Mesothelial cell of epicardium (in vitro differentiated cells): ENCODE data around the gene NFS1. TPM values are rescaled to one million over a fixed set of nuclear protein-coding genes. Genes with fewer than 3 reads are reported as not detected.
"Not testable (repeated sequence)": the region's sequence is repeated elsewhere in the genome, so short reads cannot be mapped to it uniquely, and the experiment has no call there.

Source experiments
- DNase-seq, 2 experiments: peaks; one replicate each; pipeline ENCODE4 v3.0.0; 2021; ENCODE audit warnings: low spot score in 2 of 2; ENCODE audit not compliant: unreplicated experiment in 2 of 2
- H3K27ac Mint-ChIP-seq: 2 replicates; pipeline ENCODE4 v1.8.0; 2021; ENCODE audit warnings: mixed read lengths
- H3K27me3 Mint-ChIP-seq: 2 replicates; pipeline ENCODE4 v1.8.0; 2021; ENCODE audit warnings: low read depth, mixed read lengths
- H3K36me3 Mint-ChIP-seq: 2 replicates; pipeline ENCODE4 v1.8.0; 2021; ENCODE audit warnings: mixed read lengths
- H3K4me1 Mint-ChIP-seq: 2 replicates; pipeline ENCODE4 v1.8.0; 2021; ENCODE audit warnings: mixed read lengths
- H3K4me3 Mint-ChIP-seq: 2 replicates; pipeline ENCODE4 v1.8.0; 2021; ENCODE audit warnings: mild to moderate bottlenecking, moderate library complexity, mixed read lengths
- H3K9me3 Mint-ChIP-seq: 2 replicates; pipeline ENCODE4 v1.8.0; 2021; ENCODE audit warnings: mixed read lengths
- total RNA-seq: library from RNA; stranded (reverse); gene quantifications from 3 replicates; pipeline ENCODE4 v1.2.1, GENCODE V29; 2021
- TF ChIP-seq, protein P1 (sequence below): fragments of 200-600 bp; sonication (generic); IDR thresholded peaks from one replicate; pipeline ENCODE4 v1.5.0; 2021; ENCODE audit warnings: antibody characterized with exemption; ENCODE audit not compliant: unreplicated experiment

Gene NFS1
- total RNA-seq, 1 donor from 2014 or later: 18.9 TPM

DNA sequence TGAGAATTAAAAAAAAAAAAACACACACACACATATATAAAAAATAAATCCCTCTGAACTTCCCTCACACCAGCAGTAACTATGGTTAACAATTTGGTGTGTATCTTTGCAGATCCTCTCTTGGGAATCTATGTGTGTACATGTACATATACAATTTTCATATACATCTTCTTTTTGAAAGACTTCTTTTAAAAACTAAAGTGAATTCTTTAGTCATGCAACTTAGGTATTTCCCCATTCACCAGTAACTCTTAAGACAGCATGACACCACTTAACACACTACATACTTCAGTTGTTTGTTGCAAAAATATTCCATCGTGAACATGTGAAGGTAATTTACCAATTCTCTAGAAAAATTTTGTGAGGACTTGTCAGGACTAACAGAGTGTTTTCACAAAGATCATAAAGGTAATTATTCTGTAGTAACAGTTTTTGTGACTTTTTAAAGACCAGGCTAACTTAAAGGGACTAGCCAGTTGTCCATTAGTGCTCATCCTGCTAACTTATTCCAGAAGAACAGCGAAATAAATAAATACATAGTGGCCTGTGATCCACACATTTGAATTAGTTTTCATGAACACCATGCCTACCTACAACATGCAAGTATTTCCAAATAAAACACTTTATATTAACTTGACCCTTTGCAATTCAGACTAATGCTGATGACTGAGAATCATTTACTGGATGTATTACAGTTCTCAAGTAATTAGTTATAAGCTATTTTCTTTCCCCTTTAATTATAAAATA, 30.9 kb upstream of the NFS1 start:
- H3K27me3 Mint-ChIP-seq: no peaks in the 10 kb centered on the region
- no peak for DNase-seq
- TF ChIP-seq, protein P1, sequence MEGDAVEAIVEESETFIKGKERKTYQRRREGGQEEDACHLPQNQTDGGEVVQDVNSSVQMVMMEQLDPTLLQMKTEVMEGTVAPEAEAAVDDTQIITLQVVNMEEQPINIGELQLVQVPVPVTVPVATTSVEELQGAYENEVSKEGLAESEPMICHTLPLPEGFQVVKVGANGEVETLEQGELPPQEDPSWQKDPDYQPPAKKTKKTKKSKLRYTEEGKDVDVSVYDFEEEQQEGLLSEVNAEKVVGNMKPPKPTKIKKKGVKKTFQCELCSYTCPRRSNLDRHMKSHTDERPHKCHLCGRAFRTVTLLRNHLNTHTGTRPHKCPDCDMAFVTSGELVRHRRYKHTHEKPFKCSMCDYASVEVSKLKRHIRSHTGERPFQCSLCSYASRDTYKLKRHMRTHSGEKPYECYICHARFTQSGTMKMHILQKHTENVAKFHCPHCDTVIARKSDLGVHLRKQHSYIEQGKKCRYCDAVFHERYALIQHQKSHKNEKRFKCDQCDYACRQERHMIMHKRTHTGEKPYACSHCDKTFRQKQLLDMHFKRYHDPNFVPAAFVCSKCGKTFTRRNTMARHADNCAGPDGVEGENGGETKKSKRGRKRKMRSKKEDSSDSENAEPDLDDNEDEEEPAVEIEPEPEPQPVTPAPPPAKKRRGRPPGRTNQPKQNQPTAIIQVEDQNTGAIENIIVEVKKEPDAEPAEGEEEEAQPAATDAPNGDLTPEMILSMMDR: no peak
- H3K4me1 Mint-ChIP-seq: peaks cover 14% of the 10 kb centered on the region
- no peaks in the 10 kb centered on the region for H3K9me3 Mint-ChIP-seq
- H3K27ac Mint-ChIP-seq: peak overlapping the region; percentile 56
- H3K4me3 Mint-ChIP-seq: no peak overlapping the region
- H3K36me3 Mint-ChIP-seq: peaks cover 27% of the 10 kb centered on the region

DNA sequence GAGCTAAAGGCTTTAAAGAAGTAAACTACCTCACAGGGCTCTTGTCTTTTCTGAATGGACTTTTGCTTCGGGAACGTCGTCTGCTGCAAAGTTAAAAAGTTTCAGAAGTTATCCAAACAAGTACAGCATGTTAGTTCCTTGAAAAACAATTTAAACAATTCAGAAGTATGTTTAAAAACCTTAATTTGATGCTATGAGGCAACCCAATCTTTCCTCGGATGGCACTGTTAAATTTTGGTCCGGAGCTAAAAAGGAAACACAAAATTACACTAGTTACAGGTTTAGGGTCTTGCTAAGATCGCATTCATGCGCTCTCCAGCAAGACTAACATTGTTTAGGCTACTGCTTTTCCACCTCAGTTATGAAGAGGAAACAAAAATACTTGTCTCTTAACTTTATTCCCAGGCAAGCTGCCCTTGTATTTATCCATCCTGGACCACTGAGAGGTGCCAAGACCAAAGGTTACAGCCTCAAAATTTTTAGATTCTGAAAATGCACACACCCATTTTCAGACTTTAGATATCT, 30.2 kb upstream of the NFS1 start:
- Mint-ChIP-seq H3K4me1 (peaks cover 9% of the 10 kb centered on the region), H3K27me3 (no peaks in the 10 kb centered on the region), H3K27ac (no peak overlapping the region), H3K9me3 (no peaks in the 10 kb centered on the region), H3K36me3 (peaks cover 28% of the 10 kb centered on the region), H3K4me3 (no peak overlapping the region)
- no peak for DNase-seq
- TF ChIP-seq, protein P1: no peak

DNA sequence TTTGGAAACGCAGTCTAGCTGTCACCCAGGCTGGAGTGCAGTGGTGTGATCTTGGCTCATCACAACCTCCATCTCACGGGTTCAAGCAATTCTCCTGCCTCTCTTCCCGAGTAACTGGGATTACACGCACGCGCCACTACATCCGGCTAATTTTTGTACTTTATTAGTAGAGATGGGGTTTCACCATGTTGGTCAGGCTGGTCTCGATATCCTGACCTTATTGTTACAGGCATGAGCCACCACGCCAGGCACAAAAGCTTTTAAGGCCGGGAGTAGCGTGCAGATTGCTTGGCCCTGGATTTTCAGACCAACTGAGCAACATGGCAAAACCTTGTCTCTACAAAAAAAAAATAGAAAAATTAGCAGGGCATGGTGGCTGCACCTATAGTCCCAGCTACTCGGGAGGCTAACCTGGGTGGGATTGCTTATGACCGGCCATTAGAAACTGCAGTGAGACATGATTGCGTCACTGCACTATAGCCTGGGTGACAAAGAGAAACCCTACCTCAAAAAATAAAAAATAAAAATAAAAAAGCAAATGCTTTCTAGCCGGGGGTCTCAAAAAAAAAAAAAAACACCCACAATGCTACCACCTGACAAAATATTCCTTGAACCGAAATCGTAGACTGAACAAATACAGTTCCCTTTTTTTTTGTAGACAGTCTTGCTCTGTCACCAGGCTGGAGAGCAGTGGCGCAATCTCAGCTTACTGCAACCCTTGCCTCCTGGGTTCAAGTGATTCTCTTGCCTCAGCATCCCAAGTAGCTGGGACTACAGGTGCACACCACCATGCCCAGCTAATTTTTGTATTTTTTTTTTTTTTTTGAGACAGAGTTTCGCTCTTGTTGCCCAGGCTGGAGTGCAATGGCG, 27.9 kb upstream of the NFS1 start:
- peaks cover 5% of the 10 kb centered on the region for H3K4me1 Mint-ChIP-seq
- H3K27me3 Mint-ChIP-seq: no peaks in the 10 kb centered on the region
- no peak overlapping the region for H3K27ac Mint-ChIP-seq
- no peak overlapping the region for H3K4me3 Mint-ChIP-seq
- no peak for DNase-seq
- H3K36me3 Mint-ChIP-seq: peaks cover 29% of the 10 kb centered on the region
- no peaks in the 10 kb centered on the region for H3K9me3 Mint-ChIP-seq
- TF ChIP-seq, protein P1: no peak

DNA sequence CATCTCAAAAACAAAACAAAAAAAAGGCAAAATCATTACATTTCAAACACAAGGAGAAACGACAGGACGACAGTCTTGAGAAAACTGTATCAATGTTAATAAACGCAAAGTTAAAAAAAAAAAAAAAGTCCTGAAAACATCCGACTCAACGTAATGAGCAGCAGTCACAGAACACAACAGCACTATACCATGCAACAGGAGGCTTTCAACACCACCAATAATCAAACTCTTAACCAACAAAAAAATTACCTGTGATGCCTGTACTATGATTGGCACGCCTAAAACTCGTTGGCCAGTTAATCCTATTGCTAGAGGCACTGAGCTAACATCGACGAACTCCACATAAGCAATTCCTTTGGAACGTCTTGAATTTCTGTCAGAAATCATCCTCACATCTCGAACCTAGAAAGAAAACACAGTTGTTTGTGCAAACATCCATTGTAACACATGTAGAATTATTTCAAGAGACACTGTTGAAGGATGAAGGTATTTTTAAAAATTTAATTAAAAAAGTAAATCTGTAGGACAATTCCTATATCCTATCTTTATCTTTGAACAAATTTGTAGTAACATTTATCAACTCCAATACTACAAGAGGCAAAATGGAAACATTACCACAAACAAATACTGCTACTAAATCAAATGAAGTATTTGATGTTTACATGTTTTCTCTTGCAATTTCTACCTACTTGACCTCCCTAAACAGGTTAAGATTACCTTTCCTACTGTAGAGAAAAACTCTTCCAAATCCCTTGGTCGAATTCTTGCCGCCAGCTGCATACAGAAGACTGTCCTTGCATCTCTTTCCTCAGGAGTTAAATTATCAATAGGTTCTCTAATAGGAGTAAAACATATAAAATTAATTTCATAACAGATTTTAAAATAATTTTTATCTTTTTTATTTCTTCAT, 25.4 kb upstream of the NFS1 start:
- H3K27ac Mint-ChIP-seq: no peak overlapping the region
- DNase-seq: no peak
- H3K4me3 Mint-ChIP-seq: no peak overlapping the region
- no peaks in the 10 kb centered on the region for H3K4me1 Mint-ChIP-seq
- H3K27me3 Mint-ChIP-seq: no peaks in the 10 kb centered on the region
- H3K9me3 Mint-ChIP-seq: no peaks in the 10 kb centered on the region
- TF ChIP-seq, protein P1: no peak
- peaks cover 41% of the 10 kb centered on the region for H3K36me3 Mint-ChIP-seq

DNA sequence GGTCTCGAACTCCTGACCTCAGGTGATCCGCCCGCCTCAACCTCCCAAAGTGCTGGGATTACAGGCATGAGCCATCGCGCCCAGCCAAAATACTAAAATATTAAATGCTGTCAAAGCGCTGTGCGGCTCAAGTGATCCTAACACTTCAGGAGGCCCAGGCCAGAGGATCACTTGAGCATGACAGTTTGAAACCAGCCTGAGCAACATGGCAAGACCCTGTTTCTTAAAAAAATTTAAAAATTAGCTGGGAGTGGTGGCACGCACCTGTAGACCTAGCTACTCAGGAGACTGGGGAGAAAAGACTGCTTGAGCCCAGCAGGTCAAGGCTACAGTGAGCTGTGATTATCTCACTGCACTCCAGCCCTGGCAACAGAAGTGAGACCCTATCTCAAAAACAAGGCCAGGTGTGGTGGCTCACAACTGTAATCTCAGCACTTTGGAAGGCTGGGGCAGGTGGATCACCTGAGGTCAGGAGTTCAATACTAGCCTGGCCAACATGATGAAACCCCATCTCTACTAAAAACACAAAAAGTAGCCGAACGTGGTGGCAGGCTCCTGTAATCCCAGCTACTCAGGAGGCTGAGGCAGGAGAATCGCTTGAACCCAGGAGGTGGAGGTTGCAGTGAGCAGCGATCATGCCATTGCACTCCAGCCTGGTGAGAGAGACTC, 24.6 kb upstream of the NFS1 start:
- peaks cover 43% of the 10 kb centered on the region for H3K36me3 Mint-ChIP-seq
- not testable (repeated sequence) for H3K4me1 Mint-ChIP-seq, H3K27me3 Mint-ChIP-seq, H3K27ac Mint-ChIP-seq, DNase-seq, H3K9me3 Mint-ChIP-seq, H3K4me3 Mint-ChIP-seq

DNA sequence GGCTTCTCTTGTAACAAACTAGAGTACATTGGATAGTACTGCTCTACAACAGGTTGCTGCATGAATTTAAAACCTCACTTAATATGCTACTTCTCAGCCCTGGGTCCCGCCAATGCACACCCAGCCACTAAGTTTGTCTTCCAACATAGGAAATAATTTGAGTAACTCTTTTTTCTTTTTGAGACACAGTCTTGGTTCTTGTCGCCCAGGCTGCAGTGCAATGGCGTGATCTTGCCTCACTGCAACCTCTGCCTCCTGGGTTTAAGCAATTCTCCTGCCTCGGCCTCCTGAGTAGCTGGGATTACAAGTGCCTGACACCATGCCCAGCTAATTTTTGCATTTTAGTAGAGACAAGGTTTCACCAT, 24.1 kb upstream of the NFS1 start:
- H3K27ac Mint-ChIP-seq, DNase-seq: not testable (repeated sequence)
- H3K36me3 Mint-ChIP-seq: peaks cover 44% of the 10 kb centered on the region

More for the DNA sequence above, 24.1 kb upstream of the NFS1 start:
- not testable (repeated sequence) for H3K9me3 Mint-ChIP-seq, H3K4me3 Mint-ChIP-seq, H3K27me3 Mint-ChIP-seq, H3K4me1 Mint-ChIP-seq
